GM19452 (cell line): ENCODE data around the gene MSH2.
"Not testable (repeated sequence)": the region's sequence is repeated elsewhere in the genome, so short reads cannot be mapped to it uniquely, and the experiment has no call there.

Source experiments
- ATAC-seq: cut with Tn5 transposase; IDR thresholded peaks from one replicate; pipeline ENCODE4 v1.9.1; 2021; ENCODE audit not compliant: unreplicated experiment

MSH2 gene

DNA sequence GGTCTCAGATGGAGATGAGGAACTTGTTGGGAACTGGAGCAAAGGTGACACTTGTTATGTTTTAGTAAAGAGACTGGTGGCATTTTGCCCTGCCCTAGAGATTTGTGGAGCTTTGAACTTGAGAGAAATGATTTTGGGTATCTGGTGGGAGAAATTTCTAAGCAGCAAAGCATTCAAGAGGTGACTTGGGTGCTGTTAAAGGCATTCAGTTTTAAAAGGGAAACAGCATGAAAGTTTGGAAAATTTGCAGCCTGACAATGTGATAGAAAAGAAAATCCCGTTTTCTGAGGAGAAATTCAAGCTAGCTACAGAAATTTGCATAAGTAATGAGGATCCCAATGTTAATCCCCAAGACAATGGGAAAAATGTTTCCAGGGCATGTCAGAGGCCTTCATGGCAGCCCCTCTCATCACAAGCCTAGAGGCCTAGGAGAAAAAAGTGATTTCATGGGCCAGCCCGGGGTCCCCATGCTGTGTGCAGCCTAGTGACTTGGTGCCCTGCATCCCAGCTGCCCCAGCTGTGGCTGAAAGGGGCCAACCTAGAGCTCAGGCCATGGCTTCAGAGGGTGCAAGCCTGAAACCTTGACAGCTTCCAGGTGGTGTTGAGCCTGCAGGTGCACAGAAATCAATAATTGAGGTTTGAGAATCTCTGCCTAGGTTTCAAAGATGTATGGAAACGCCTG is 3.8 kb downstream of the MSH2 start:
- not testable (repeated sequence) for ATAC-seq

DNA sequence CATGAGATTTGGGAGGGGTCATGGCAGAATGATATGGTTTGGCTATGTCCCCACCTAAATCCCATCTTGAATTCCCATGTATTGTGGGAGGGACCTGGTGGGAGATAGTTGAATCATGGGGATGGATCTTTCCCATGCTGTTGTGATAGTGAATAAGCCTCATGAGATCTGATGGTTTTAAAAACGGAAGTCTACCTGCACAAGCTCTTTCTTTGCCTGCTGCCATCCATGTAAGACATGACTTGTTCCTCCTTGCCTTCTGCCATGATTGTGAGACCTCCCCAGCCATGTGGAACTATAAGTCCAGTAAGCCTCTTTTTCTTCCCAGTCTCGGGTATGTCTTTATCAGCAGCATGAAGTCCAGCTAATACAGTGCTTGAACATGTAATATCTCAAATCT is 5.0 kb downstream of the MSH2 start:
- not testable (repeated sequence) for ATAC-seq

GRCh38 chr2:47414682-47415458 is 11.9 kb downstream of the MSH2 start:
- no peak for ATAC-seq

GRCh38 chr2:47420214-47420613 is 17.3 kb downstream of the MSH2 start:
- ATAC-seq: no peak

DNA sequence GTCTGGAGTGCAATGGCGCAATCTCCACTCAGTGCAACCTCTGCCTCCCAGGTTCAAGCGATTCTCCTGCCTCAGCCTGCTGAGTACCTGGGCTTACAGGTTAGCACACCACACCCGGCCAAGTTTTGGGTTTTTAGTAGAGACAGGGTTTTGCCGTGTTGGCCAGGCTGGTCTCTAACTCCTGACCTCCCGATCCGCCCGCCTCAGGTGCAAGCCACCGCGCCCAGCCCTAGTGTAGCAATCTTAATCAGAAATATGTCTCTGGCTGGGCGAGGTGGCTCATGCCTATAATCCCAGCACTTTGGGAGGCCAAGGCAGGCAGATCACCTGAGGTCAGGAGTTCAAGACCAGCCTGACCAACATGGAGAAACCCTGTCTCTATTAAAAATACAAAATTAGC is 17.7 kb downstream of the MSH2 start:
- ATAC-seq: not testable (repeated sequence)

- no peak for ATAC-seq
Measured at GRCh38 chr2:47422016-47422415, 19.1 kb downstream of the MSH2 start.

- ATAC-seq: no peak
Measured at GRCh38 chr2:47422560-47422959, 19.6 kb downstream of the MSH2 start.

- no peak for ATAC-seq
Measured at GRCh38 chr2:47426786-47427185, 23.8 kb downstream of the MSH2 start.

GRCh38 chr2:47429795-47430194 is 26.8 kb downstream of the MSH2 start:
- ATAC-seq: no peak

- ATAC-seq: not testable (repeated sequence)
Measured at GRCh38 chr2:47433006-47433405, 30.1 kb downstream of the MSH2 start.

DNA sequence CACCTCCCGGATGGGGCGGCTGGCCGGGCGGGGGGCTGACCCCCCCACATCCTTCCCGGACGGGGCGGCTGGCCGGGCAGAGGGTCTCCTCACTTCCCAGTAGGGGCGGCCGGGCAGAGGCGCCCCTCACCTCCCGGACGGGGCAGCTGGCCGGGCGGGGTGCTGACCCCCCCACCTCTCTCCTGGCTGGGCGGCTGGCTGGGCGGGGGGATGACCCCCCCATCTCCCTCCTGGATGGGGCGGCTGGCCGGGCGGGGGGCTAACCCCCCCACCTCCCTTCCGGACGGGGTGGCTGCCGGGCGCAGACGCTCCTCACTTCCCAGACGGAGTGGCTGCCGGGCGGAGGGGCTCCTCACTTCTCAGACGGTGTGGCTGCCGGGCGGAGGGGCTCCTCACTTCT is 30.5 kb downstream of the MSH2 start:
- not testable (repeated sequence) for ATAC-seq

GRCh38 chr2:47437287-47437686 is 34.3 kb downstream of the MSH2 start:
- ATAC-seq: no peak

- ATAC-seq: no peak
Measured at GRCh38 chr2:47438106-47438505, 35.1 kb downstream of the MSH2 start.

- no peak for ATAC-seq
Measured at GRCh38 chr2:47438783-47439182, 35.8 kb downstream of the MSH2 start.

GRCh38 chr2:47451790-47452189 is 48.8 kb downstream of the MSH2 start:
- ATAC-seq: no peak

DNA sequence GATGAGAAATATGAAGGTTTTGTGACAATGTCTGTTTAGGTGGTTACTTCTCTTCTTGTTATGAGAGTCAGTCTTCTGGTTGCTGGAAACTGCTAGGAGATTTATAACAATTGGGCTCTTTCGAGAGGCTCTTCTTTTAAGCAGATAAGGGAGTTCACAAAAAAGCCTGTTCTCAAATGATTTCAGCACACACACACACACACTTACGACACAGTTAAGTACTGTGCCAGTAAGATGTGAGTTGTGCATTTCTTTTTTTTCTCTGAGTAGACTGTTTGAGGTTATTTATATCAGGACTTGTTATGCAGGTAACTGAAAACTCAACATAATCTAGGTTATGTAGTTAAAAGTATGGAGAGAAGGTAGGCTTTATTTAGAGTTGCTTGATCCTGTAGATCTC is 49.8 kb downstream of the MSH2 start:
- ATAC-seq: no peak

GRCh38 chr2:47454818-47455217 is 51.9 kb downstream of the MSH2 start:
- ATAC-seq: not testable (repeated sequence)

GRCh38 chr2:47455411-47455810 is 52.5 kb downstream of the MSH2 start:
- no peak for ATAC-seq

GRCh38 chr2:47456851-47457250 is 53.9 kb downstream of the MSH2 start:
- no peak for ATAC-seq

DNA sequence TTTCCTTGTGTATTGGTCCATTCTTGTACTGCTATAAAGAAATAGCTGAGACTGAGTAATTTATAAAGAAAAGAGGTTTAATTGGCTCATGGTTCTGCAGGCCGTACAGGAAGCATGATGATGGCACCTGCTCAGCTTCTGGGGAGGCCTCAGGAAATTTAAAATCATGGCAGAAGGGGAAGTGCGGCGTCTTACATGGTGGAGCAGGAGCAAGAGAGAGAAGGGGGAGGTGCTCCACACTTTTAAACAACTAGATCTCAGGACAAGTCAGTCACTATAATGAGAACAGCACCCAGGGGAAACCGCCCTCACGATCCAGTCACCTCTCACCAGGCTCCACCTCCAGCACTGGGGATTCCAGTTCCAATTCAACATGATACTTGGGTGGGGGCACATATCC is 54.3 kb downstream of the MSH2 start:
- no peak for ATAC-seq

DNA sequence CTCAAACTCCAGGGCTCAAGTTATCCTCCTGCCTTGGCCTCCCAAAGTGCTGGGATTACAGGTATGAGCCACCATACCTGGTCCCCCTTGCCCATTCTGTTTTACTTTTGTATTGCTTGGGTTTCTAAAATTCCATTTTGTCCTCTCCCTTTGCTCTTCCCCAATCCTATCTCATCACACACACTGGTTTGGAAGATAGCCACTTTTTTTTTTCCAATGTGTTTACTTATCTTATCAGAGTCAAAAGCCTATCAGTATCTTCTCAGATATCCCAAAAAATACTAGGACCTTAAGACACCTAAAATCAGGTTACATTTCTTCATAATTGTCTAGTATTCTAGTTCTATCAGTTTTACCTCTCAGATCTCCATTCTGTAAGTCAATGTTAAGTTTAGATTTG is 56.1 kb downstream of the MSH2 start:
- no peak for ATAC-seq

- ATAC-seq: no peak
Measured at GRCh38 chr2:47460766-47461165, 57.8 kb downstream of the MSH2 start.
